ENCODE data around the gene PRR5L.

GRCh38 chr11:36394926-36395325 is 98.8 kb downstream of the PRR5L start:
- TF ChIP-seq CTCF (IDR thresholded peaks at IDR 0.05), result no peak
- no peak for TF ChIP-seq ZFX (IDR thresholded peaks at IDR 0.05; ENCODE audit: borderline replicate concordance)

Data from 22Rv1 (cell line).